Measurements from ENCODE around the gene CBFA2T3.

CBFA2T3 gene

DNA sequence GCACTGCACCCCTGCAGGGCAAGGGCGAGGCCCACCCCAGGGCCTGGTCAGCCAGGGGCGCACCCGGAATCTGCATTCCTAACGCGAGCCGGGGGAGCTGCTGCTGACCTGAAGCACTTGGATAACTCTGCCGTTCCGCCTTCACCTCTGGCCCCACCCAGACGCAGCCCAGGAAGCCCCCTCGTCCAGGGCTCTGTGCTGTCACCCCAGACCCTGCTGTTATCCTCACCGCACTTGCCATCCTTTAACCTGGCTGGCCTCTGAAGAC is 97.3 kb downstream of the CBFA2T3 start:
- no peak for TF ChIP-seq YY1 (IDR thresholded peaks at IDR 0.05; ENCODE audit: low read depth)
- TF ChIP-seq CEBPB (IDR thresholded peaks at IDR 0.05) = no peak
- TF ChIP-seq NFIC (IDR thresholded peaks at IDR 0.05) = no peak
- TF ChIP-seq TEAD4 (IDR thresholded peaks at IDR 0.05) = no peak
- TF ChIP-seq, protein P1, sequence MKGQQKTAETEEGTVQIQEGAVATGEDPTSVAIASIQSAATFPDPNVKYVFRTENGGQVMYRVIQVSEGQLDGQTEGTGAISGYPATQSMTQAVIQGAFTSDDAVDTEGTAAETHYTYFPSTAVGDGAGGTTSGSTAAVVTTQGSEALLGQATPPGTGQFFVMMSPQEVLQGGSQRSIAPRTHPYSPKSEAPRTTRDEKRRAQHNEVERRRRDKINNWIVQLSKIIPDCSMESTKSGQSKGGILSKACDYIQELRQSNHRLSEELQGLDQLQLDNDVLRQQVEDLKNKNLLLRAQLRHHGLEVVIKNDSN (IDR thresholded peaks at IDR 0.05) = no peak
- TF ChIP-seq, protein P2, sequence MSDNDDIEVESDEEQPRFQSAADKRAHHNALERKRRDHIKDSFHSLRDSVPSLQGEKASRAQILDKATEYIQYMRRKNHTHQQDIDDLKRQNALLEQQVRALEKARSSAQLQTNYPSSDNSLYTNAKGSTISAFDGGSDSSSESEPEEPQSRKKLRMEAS (IDR thresholded peaks at IDR 0.05) = no peak
- no peak for TF ChIP-seq TCF12 (IDR thresholded peaks at IDR 0.05; ENCODE audit: low read depth)
- TF ChIP-seq TAF1 (IDR thresholded peaks at IDR 0.05; ENCODE audit: low read depth) = no peak
- no peak for TF ChIP-seq EP300 (IDR thresholded peaks at IDR 0.05; ENCODE audit: borderline replicate concordance)

DNA sequence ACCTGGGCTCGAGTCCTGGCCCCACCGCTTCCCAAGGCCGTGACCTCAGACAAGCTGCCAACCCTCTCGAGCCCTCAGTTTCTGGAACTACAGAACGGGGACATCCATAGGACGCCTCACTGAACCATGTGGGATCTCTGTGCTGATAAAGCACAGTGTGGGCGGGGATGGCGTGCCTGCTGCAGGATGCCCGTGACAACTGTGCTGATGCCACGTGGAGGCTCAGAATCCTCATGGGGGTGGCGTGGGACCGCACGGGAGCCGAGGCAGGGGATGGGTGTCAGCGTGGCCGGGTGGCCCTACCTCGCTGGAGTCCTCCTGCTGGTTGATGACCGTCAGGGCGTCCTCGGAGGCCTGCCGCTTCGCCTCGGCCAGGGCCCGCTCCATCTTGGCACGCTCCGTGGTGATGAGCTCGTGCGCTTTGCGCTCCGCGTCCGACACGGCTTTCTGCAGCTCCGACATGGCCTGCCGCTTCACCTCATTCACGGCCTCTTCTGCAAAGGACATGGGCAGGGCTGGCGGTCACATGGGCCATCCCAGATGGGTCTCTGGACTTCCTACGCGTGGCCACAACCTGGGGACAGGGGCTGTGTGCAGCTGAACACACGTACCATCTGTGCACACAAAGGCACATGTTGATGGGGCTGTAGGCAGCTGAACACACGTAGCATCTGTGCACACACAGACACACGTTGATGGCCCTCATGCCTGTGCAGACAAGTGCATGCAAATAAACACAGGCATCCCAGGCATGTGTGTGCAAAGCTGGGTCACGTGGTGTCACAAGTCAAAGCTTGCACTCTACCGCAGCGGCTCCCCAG is 97.8 kb downstream of the CBFA2T3 start:
- TF ChIP-seq, protein P1 (IDR thresholded peaks at IDR 0.05) = peak; percentile 43
- no peak for TF ChIP-seq YY1 (IDR thresholded peaks at IDR 0.05; ENCODE audit: low read depth)

DNA sequence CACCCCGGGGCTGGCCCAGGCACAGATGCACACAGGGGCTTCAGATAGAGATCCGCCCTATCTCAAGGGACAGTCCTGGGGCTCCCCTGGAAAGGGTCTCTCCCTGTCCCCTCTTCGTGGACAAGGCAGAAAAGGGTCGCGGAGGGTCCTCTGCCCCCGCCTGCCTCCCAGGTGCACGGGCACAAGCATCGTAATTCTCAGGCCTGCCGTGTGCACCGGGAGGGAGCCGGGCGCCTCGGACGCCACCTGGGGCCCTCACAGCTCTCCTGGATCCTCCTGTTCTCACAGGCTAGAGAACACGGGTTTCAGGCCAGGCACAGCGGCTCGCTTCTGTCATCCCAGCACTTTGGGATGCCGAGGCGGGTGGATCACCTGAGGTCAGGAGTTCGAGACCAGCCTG is 98.7 kb downstream of the CBFA2T3 start:
- TF ChIP-seq FOXM1 (IDR thresholded peaks at IDR 0.05; ENCODE audit: borderline replicate concordance, low read depth) (no peak), ZBTB7A (IDR thresholded peaks at IDR 0.05; ENCODE audit: low read depth) (no peak), RAD21 (IDR thresholded peaks at IDR 0.05; ENCODE audit: low read depth) (no peak), TAF1 (IDR thresholded peaks at IDR 0.05; ENCODE audit: low read depth) (no peak), TEAD4 (IDR thresholded peaks at IDR 0.05) (no peak), TCF12 (IDR thresholded peaks at IDR 0.05; ENCODE audit: low read depth) (no peak), YY1 (IDR thresholded peaks at IDR 0.05; ENCODE audit: low read depth) (no peak), CREB1 (IDR thresholded peaks at IDR 0.05; ENCODE audit: low read depth) (no peak), NFIC (IDR thresholded peaks at IDR 0.05) (no peak), EGR1 (IDR thresholded peaks at IDR 0.05) (no peak)
- TF ChIP-seq, protein P3, sequence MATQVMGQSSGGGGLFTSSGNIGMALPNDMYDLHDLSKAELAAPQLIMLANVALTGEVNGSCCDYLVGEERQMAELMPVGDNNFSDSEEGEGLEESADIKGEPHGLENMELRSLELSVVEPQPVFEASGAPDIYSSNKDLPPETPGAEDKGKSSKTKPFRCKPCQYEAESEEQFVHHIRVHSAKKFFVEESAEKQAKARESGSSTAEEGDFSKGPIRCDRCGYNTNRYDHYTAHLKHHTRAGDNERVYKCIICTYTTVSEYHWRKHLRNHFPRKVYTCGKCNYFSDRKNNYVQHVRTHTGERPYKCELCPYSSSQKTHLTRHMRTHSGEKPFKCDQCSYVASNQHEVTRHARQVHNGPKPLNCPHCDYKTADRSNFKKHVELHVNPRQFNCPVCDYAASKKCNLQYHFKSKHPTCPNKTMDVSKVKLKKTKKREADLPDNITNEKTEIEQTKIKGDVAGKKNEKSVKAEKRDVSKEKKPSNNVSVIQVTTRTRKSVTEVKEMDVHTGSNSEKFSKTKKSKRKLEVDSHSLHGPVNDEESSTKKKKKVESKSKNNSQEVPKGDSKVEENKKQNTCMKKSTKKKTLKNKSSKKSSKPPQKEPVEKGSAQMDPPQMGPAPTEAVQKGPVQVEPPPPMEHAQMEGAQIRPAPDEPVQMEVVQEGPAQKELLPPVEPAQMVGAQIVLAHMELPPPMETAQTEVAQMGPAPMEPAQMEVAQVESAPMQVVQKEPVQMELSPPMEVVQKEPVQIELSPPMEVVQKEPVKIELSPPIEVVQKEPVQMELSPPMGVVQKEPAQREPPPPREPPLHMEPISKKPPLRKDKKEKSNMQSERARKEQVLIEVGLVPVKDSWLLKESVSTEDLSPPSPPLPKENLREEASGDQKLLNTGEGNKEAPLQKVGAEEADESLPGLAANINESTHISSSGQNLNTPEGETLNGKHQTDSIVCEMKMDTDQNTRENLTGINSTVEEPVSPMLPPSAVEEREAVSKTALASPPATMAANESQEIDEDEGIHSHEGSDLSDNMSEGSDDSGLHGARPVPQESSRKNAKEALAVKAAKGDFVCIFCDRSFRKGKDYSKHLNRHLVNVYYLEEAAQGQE (IDR thresholded peaks at IDR 0.05; ENCODE audit: low read depth) = no peak
- TF ChIP-seq, protein P2 (IDR thresholded peaks at IDR 0.05) = no peak
- TF ChIP-seq, protein P1 (IDR thresholded peaks at IDR 0.05) = no peak

DNA sequence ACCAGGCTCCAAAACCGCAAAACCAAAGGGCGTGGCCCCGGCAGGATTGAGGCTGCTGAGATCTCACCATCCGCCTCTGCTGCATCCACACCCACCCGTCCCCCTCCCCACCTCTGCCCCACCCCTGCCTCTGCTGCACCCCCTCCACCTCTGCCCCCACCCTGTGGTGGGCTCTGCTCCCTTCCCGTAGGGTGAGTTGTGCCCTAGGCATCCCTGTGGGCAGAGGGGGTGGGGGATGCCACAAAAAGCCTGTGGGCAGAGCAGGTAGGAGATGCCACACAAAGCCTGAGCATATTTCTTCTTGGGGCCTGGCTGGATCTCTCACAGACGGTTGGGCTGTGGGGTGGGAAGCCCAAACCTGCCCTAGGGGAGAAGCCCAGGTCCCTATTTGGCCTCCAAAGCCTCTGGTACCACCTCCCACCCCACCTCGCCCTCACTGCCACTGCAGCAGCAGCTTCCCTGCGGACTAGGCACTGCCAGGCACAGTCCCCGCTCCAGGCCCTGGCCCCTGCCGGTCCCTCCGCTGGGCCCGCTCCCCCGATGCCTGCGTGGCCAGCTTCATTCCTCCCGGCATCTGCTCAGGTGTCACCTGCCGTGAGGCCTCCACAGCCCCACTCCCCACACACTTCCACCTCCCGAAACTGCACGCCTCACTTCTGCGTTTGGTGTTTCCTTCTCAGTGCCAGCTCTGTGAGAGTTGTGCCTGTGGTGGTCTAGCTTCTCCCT is 99.3 kb downstream of the CBFA2T3 start:
- no peak for TF ChIP-seq TAF1 (IDR thresholded peaks at IDR 0.05; ENCODE audit: low read depth)
- TF ChIP-seq ZBTB7A (IDR thresholded peaks at IDR 0.05; ENCODE audit: low read depth) = no peak
- no peak for TF ChIP-seq TCF12 (IDR thresholded peaks at IDR 0.05; ENCODE audit: low read depth)
- no peak for TF ChIP-seq NFIC (IDR thresholded peaks at IDR 0.05)
- no peak for TF ChIP-seq CEBPB (IDR thresholded peaks at IDR 0.05)
- no peak for TF ChIP-seq RAD21 (IDR thresholded peaks at IDR 0.05; ENCODE audit: low read depth)
- TF ChIP-seq CREB1 (IDR thresholded peaks at IDR 0.05; ENCODE audit: low read depth) = no peak
- no peak for TF ChIP-seq EP300 (IDR thresholded peaks at IDR 0.05; ENCODE audit: borderline replicate concordance)
- TF ChIP-seq, protein P3 (IDR thresholded peaks at IDR 0.05; ENCODE audit: low read depth) = no peak
- TF ChIP-seq, protein P1 (IDR thresholded peaks at IDR 0.05) = no peak
- TF ChIP-seq FOXM1 (IDR thresholded peaks at IDR 0.05; ENCODE audit: borderline replicate concordance, low read depth) = no peak
- no peak for TF ChIP-seq EGR1 (IDR thresholded peaks at IDR 0.05)
- TF ChIP-seq, protein P2 (IDR thresholded peaks at IDR 0.05) = no peak
- no peak for TF ChIP-seq YY1 (IDR thresholded peaks at IDR 0.05; ENCODE audit: low read depth)
- TF ChIP-seq TEAD4 (IDR thresholded peaks at IDR 0.05) = no peak
